ENCODE measurements around the gene GLOD5.

Gene GLOD5

DNA sequence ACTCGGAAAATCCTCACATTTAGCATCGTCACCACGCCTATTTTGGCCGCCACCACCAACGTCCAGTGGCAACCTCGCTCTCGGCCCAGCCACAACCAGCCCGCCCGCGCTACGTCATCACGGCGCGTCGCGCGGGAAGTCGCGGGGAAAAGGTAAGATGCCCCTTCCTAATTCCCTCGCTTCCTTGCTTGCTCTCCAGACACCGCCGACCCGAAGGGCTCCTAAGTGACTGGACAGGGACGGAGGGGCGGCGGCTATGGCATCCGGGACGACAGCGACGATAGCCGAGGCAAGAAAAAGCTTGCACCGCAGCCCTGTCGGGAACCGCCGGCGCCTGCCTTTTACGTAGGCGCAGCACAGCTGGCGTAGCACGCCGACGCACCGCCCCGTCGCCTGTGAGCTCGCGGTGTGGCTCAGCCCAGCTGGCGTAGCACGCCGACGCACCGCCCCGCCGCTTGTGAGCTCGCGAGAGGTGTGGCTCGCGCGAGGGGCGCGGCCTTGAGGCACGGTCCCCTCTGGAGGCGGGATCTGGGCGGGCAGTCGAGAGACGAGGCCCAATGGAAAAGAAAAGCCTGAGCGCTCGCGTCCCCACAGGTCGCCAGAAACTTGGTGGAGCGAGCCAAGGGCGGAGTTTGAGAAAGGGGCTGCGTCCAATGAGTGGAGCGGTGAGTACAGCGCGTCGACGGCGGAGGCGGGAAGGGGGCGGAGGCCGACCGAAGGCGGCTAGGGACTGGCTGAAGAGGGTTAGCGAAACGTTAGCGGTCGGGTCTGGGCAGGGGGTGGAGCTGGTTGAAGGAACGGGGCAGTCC lies 39.9 kb downstream of the GLOD5 start, which contains the start of gene HDAC6:
Gene HDAC6, plus strand, starts transcription at position 788 of the 809 bp plus-strand sequence. CDS start 626 bp downstream, outside the sequence.
- peak within 1 kb of the TSS; percentile 75 for H3K4me3 ChIP-seq (ENCODE audit: low read depth, low read length)
- TF ChIP-seq, protein P1, sequence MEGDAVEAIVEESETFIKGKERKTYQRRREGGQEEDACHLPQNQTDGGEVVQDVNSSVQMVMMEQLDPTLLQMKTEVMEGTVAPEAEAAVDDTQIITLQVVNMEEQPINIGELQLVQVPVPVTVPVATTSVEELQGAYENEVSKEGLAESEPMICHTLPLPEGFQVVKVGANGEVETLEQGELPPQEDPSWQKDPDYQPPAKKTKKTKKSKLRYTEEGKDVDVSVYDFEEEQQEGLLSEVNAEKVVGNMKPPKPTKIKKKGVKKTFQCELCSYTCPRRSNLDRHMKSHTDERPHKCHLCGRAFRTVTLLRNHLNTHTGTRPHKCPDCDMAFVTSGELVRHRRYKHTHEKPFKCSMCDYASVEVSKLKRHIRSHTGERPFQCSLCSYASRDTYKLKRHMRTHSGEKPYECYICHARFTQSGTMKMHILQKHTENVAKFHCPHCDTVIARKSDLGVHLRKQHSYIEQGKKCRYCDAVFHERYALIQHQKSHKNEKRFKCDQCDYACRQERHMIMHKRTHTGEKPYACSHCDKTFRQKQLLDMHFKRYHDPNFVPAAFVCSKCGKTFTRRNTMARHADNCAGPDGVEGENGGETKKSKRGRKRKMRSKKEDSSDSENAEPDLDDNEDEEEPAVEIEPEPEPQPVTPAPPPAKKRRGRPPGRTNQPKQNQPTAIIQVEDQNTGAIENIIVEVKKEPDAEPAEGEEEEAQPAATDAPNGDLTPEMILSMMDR (conservative IDR thresholded peaks at IDR 0.05; ENCODE audit: low read depth, low read length), result no peak
- peak; percentile 99 for DNase-seq (ENCODE audit: low read depth)

DNA sequence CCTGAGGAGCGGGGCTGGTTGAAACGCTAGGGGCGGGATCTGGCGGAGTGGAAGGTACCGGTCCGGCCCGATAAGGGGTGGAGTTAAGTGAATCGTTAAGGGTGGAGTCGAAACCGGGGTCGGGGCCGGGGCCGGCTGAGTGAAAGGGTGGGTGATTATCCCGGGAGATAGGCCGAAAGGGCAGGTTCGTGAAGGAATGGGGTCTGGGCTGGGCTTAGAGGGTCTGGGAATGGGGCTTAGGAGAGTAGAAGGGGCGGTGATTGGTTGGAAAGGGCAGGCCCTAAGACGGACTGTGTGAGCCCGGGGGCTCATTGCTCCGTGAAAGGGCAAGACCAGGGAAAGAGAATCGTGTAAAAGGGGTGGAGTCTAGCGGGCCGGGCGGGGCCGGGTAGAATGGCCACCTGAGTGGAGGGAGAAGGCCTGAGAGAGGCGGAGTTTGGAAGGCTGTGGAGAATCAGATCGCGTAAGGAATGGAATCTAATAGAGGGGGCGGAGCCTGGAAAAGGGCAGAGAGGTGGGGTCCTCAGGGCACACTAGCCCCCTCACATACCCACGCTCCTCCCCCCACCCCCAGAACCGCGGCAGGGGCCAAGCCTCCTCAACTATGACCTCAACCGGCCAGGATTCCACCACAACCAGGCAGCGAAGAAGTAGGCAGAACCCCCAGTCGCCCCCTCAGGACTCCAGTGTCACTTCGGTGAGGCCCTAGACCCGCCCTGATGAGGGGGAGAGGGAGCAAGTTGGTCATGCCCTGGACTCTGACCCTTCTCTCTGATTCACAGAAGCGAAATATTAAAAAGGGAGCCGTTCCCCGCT lies 40.8 kb downstream of the GLOD5 start:
- TF ChIP-seq, protein P1 (conservative IDR thresholded peaks at IDR 0.05; ENCODE audit: low read depth, low read length), result no peak
- peak; percentile 85 for DNase-seq (ENCODE audit: low read depth)
- peak overlapping the region; percentile 73 for H3K4me3 ChIP-seq (ENCODE audit: low read depth, low read length)

DNA sequence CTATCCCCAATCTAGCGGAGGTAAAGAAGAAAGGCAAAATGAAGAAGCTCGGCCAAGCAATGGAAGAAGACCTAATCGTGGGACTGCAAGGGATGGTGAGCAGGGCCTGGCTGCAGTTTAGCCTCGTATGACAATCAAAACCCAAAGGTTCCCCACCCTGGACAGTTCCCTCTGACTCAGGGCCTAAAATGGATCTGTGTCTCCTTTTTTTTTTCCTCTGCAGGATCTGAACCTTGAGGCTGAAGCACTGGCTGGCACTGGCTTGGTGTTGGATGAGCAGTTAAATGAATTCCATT lies 41.3 kb downstream of the GLOD5 start:
- TF ChIP-seq, protein P1 (conservative IDR thresholded peaks at IDR 0.05; ENCODE audit: low read depth, low read length), result no peak
- peak; percentile 1 for DNase-seq (ENCODE audit: low read depth)
- peak overlapping the region; percentile 73 for H3K4me3 ChIP-seq (ENCODE audit: low read depth, low read length)

DNA sequence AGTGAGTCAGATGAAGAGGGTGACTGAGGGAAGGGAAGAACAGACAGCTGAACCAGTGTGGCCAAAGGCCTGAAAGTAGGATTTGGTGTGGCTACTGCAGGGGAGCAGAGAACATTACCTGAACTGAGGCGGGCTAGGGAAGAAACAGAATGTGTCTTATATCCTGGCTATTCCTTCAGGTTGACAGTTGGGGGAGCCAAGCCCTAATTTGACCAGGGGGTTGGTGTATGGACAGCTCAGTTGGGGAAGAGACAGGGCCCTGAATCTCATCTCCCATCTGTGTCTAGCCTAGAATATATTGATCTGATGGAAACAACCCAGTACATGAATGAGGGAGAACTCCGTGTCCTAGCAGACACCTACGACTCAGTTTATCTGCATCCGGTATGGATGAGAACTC lies 44.5 kb downstream of the GLOD5 start:
- DNase-seq (ENCODE audit: low read depth), result peak; percentile 12
- TF ChIP-seq, protein P1 (conservative IDR thresholded peaks at IDR 0.05; ENCODE audit: low read depth, low read length), result peak; percentile 12

DNA sequence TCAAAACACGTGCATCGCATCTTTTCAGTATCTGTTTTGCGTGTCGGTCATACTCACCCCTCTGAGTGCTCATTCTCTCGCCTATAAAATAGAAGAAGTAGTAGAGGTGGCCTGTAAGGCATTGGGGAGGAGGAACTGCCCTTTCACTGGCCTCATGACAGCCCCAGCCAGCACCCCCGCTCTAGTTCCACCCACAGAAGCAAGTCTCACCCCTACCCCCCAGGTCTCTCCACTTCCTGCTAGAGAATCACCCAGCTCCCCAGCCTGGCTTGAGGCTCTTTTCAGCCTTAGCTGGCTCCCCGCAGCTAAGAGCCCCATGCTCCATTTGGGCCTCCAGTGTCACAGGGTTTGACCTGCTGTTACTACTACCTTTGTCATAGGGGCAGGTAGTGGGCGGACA lies 52.1 kb downstream of the GLOD5 start:
- DNase-seq (ENCODE audit: low read depth), result no peak
- no peak overlapping the region for H3K4me3 ChIP-seq (ENCODE audit: low read depth, low read length)
- TF ChIP-seq, protein P1 (conservative IDR thresholded peaks at IDR 0.05; ENCODE audit: low read depth, low read length), result no peak

More for the DNA sequence above, 44.5 kb downstream of the GLOD5 start:
- no peak overlapping the region for H3K4me3 ChIP-seq (ENCODE audit: low read depth, low read length)

DNA sequence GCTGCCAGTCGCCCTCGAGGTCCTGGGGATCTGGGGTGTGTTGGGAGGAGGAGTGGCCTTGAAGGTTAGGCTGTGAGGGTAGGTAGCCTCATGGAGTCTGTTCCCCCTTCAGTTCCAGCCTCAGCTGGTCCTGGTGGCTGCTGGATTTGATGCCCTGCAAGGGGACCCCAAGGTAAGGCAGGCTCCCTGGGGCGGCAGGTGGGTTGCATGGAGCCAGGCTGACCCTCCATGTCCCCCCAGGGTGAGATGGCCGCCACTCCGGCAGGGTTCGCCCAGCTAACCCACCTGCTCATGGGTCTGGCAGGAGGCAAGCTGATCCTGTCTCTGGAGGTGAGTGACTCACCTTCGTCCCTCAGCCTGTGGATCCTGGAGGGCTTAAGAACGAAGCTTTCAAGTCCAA lies 53.2 kb downstream of the GLOD5 start:
- no peak for DNase-seq (ENCODE audit: low read depth)
- TF ChIP-seq, protein P1 (conservative IDR thresholded peaks at IDR 0.05; ENCODE audit: low read depth, low read length), result no peak
- no peak overlapping the region for H3K4me3 ChIP-seq (ENCODE audit: low read depth, low read length)

All from choroid plexus epithelial cell (primary cell).